Stimulated activated CD4-positive, alpha-beta T cell treated with anti-CD3 and anti-CD28 coated beads, Interleukin-2, amount 100 ng/mL, for 4 hours (primary cell): Measurements from ENCODE around the gene ZNF140.

ENCODE experiments used
- DNase-seq: peaks from one replicate; pipeline ENCODE4 v3.0.0-alpha.2; 2020; ENCODE audit warnings: low read depth

The ZNF140 gene

DNA sequence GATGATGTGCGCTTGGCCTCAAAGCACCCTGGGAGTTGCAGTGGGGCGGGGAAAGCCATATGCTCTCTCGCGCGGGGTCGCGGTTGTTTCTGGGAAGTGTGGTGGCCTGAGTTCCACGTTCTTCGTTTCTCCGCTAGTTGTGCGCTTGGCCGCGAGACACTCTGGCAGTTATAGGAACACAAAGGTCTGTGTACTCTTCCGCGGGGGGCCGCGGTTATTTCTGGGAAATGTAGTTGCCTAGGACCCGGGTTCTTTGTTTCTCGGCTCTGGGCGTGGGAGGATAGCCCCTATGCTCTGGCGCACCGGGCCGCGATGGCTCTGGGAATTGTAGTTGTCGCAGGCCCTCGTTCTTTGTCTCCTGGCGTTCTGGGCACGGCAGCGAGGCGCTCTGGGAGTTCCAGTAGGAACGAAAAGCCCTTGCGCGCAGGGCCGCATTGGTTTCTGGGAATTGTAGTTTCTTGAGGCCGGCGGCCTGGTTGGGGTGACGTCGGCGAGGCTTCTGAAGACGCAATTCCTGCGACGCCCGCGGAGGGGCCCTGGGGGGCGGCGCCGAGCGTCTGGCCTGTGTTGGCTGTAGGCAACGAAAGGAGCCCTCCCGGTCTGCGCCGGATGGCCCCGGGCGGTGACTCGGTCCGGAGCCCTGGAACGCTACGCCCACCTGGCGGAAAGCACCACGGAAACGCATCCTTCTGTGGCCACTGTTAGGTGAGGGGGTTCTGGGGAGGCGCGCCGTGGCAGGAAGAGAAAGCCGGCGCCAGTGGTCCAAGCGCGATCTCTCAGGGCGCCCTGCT, at the start of gene ZNF140:
ZNF140 (plus strand) TSS at position 556 of the 791 bp plus-strand sequence. CDS start 398 bp downstream, outside the sequence.
- peak; percentile 93 for DNase-seq

DNA sequence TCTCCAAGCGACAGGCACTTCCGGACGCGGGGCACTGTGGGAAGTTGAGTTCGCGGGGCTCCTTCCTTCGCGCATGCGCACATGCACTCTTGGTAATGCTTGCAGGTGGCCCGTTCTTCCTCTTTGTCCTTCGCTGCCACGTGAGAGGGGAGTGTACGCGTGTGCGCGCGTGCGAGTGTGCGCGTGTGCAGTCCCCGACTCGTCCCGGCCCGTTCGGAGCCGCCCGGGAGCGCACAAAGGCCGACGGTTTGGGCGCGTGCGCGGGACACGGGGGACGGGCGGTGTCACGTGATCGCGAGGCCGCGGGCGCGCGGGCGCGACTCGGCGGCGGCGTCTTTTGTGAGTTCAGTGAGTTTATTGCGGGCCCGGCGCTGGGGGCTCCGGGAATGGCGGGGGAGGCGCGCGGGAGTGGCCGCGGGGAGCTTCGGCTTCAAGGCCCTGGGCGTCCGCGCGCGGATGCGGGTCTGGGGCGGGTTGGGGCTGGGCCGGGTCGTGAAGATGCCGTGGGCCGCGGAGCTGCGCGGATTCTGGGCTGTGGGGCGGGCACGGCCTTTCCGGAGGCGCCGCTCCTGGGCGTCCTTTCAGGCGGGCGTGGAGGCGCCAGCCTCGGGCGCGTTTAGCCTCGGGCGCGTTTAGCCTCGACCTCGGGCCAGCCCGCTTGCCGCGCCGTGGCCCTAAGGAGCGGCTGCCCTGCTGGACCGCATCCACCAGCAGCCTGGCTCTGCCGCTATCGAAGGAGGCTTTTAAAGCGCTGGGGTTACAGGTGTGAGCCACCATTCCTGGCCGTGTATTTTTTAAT, 43.3 kb upstream of the ZNF140 start, which contains the start of gene ZNF84:
ZNF84 (plus strand) TSS at position 303 of the 799 bp plus-strand sequence. CDS start 3,959 bp downstream, outside the sequence.
- DNase-seq, result peak; percentile 98

DNA sequence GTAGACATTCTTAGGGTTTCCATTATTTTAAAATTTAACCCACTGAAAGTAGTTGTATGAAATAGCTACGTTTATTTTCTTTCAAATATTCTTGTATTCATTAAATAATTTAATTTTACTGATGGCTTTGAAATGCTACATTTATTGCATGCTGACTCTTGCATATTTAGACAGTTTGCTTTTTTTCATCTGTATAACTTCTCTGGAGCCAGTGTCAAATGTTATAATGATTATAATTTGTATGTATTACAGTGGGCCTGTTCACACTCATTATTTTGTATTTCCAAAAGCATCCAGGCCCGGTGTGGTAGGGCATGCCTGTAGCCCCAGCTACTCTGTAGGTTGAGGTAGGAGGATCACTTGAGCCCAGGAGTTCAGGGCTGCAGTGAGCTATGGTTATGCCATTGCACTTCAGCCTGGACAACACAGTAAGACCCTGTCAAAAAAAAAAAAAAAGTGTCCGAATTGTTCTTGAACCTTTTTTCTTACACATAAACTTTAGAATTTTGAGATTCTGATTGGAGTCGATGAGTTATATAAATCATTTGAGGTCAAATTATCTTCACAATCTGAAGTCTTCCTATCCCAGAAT, 42.5 kb upstream of the ZNF140 start:
- no peak for DNase-seq

DNA sequence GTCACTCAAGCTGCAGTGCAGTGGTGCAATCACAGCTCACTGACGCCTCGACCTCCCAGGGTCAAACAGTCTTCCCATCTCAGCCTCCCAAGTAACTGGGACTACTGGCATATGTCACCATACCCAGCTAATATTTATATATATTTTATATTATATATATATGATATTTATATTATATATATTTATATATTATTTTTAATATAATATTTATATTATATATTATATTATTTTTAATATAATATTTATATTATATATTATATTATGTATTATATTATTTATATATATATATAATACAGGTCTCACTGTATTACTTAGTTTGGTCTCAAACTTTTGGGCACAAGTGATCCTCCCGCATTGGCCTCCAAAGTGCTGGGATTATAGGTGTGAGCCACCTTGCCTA, 34.0 kb upstream of the ZNF140 start:
- DNase-seq, result no peak

DNA sequence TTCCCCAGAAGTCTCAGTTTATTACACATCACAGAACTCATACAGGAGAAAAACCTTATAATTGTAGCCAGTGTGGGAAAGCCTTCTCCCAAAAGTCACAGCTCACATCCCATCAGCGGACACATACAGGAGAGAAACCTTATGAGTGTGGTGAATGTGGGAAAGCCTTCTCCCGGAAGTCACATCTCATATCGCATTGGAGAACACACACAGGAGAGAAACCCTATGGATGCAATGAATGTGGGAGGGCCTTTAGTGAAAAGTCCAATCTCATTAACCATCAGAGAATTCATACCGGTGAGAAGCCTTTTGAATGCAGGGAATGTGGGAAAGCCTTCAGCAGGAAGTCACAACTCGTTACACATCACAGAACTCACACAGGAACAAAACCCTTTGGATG, 23.3 kb upstream of the ZNF140 start:
- DNase-seq, result no peak

DNA sequence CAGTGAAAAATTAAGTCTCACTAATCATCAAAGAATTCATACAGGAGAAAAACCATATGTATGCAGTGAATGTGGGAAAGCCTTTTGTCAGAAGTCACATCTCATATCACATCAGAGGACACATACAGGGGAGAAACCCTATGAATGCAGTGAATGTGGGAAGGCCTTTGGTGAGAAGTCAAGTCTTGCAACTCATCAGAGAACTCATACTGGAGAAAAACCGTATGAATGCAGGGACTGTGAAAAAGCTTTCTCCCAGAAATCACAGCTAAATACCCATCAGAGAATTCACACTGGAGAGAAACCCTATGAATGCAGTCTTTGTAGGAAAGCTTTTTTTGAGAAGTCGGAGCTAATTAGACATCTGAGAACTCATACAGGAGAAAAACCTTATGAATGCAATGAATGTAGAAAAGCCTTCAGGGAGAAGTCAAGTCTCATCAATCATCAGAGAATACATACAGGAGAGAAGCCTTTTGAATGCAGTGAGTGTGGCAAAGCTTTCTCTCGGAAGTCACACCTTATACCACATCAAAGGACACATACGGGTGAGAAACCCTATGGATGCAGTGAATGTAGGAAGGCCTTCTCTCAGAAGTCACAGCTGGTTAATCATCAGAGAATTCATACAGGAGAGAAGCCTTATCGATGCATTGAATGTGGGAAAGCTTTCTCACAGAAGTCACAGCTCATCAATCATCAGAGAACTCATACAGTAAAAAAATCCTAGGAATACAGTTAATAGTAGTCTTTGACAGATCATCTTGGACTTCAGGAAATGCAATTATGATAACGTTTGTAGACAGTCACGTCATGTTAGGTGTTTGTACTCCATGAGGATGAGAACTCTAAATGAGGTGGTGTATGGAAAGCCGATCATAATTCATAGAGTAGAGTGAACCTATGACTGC, 22.3 kb upstream of the ZNF140 start:
- DNase-seq, result no peak

DNA sequence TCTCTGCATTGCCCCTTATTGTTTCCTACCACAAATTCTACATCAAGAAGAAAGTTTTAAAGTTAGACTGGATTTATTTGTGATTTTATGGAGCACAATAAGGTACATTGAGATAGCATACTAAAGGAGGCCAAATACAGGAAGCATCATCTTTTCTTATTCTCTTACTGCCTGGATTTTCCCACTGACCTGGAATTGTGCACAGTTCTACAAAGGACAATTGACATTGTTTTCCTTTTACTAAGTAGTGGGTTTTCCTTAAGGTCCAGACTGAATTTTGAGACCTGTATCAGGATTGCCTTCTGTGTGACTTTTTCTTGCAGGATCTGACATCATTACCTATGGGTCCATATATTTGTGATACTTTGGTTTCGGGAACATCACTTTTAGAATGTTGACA, 18.8 kb upstream of the ZNF140 start:
- no peak for DNase-seq

DNA sequence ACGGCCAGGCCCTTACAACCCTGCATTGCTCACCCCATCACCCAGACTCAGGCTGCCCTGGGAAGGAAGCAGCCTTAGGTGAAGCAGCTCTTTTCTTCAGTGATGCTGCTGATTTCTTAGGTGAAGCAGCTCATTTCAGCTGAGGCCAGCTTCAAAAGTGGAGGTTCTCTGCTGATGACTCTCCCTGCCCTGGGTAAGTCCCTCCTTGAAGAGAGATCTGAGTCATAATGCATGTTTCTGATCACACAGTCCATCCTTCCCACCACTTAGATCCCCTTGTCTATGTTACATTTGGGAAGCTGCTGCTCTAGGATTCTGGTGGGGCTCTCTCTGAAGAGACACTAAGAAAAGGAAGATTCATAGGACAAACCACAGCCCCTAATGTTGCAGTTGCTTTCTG, 17.2 kb upstream of the ZNF140 start:
- no peak for DNase-seq

DNA sequence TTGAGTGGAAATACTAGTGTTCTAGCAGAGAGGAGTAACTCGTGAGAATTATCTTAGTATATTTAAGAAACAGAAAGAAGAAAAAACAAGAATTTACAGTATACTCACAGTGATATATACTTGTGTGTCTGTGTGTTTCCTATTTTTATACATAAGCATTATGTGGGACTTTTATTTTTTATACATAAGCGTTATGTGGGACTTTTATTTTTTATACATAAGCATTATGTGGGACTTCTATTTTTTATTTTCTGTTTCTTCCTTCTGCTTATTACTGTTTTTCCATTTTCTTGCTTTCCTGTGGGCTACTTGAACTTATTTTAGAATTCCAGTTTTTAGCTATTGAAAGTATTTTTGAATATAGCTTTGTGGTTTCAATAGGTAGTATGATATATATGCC, 6.9 kb upstream of the ZNF140 start:
- DNase-seq, result no peak

DNA sequence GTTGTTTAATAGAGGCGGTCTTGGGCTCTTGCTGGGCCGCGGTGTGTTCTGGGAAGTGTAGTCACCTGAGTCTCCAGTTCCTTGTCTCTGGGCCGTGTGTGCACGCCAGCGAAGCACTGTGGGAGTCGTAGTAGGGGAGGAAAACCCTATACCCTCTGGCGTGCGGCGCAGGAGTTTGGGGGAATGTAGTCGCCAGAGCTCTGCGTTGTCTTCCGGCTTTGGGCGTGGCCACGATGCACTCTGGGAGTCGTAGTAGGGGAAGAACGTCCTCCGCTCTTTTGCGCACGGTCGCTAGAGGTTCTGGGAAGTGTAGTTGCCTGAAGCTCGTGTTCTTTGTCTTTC, 726 bp upstream of the ZNF140 start:
- DNase-seq, result peak; percentile 95

DNA sequence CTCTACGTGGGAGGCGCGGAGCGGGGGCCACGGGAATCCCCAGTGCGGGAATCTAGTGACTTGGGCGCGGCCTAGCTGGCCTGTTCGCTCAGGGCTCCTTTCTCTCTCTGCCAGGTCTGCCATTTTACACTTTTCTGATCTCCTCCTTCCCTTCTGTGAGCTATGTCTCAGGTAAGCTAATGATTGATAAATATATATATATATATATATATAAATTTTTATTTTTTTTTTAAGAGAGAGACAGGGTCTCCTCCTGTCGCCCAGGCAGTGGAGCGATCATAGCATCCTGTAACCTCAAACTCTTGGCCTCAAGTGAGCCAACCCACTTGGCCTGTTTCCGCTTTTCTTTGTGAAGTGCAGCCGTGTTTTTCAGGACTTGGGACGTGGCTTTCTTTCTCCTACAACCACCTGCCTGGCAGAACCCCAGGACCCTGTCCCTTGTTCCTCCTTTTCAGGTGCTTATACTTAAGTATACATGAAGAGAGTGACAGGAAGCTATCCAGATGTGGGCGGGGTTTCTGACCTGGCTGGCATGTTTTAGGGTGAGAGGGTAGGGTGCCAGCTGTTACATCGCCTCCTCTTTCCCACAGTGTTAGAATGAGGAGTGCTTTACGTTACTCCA, 547 bp downstream of the ZNF140 start:
- peak; percentile 75 for DNase-seq

DNA sequence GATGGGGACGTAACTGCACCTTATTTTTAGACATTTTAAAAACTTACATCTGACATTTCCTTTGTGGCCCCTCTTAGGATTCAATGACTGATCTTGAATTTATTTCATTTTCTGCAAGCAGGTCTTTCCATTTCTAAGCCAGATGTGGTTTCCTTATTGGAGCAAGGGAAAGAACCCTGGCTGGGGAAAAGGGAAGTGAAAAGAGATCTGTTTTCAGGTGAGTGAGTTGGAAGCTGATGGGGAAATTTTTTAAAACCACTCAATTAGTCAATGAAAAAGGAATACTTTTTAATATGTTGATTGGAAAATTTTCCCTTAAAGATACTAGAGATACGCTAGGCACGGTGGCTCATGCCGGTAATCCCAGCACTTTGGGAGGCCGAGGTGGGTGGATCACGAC, 2.6 kb downstream of the ZNF140 start:
- DNase-seq, result no peak

DNA sequence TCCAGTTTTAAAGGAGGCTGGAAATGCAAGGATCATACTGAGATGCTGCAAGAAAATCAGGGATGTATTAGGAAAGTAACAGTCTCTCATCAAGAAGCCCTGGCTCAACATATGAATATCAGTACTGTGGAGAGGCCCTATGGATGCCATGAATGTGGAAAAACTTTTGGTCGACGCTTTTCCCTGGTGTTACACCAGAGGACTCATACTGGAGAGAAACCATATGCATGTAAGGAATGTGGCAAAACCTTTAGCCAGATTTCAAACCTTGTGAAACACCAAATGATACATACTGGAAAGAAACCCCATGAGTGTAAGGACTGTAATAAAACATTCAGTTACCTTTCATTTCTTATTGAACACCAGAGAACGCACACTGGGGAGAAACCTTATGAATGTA, 24.9 kb downstream of the ZNF140 start:
- no peak for DNase-seq

DNA sequence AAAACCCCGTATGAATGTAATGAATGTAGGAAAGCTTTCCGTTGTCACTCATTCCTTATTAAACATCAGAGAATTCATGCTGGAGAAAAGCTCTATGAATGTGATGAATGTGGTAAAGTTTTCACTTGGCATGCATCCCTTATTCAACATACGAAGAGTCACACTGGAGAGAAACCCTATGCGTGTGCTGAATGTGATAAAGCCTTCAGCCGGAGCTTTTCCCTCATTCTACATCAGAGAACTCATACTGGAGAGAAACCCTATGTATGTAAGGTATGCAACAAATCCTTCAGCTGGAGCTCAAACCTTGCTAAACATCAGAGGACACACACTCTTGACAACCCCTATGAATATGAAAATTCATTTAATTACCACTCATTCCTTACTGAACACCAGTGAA, 25.5 kb downstream of the ZNF140 start:
- DNase-seq, result no peak

DNA sequence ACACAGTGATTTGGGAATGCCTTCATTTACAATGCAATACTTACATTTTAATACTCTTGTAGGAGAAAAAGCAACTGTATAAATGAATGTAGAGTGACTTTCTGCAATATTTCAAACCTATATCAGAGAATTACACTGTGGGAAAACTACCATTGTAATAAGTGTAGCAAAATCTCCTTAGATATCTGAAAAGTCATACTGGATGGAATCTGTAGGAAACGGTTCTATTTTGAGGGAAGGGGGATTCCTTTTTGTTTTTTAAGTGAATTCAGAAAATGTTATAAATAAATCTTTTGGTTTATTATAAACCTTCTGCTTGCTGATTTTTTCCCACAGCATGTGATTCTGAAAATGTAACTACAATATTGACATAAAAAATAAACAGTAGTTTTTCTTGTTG, 26.4 kb downstream of the ZNF140 start:
- no peak for DNase-seq

DNA sequence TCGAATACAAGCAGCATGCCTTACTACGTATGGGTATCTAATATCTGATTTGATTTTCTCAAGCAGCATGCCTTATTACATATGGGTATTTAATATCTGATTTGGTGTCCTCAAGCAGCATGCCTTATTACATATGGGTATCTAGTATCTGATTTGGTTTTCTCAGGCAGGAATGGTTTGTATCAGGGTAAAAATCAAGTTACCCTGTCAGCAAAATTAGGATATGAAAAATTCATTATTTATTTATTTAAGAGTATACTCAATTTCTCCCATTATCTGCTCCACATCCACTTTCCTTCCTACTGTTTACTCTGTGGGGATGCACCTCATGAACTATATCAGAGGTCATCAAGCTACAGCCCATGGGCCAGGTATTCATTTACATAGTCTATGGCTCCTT, 27.4 kb downstream of the ZNF140 start:
- no peak for DNase-seq

DNA sequence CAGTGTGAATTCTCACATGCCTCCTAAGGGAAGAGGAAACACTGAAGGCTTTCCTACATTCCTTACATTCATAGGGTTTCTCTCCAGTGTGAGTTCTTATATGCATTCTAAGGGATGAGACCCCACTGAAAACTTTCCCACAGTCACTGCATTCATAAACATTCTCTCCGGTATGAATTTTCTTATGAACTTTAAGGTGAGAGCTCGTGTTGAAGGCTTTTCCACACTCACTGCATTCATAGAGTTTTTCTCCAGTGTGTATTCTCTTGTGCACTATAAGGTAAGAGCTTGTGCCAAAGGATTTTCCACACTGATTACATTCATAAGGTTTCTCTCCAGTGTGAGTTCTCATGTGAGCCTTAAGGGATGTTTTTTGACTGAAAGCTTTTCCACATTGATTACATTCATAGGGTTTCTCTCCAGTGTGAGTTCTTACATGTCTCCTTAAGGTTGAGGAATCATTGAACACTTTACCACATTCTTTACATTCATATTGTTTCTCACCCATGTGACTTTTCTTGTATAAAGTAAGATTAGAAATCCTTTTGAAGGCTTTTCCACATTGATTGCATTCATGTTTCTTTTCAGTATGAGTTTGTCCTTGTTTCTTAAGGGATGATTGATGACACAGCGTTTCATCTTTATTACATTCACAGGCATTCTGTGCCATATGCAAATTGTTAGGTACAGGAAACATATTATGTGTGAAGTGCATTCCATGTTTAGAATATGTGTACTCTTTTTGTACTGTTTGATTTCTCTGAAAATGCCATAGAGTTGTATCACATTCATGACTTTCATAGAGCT, 39.9 kb downstream of the ZNF140 start:
- no peak for DNase-seq

DNA sequence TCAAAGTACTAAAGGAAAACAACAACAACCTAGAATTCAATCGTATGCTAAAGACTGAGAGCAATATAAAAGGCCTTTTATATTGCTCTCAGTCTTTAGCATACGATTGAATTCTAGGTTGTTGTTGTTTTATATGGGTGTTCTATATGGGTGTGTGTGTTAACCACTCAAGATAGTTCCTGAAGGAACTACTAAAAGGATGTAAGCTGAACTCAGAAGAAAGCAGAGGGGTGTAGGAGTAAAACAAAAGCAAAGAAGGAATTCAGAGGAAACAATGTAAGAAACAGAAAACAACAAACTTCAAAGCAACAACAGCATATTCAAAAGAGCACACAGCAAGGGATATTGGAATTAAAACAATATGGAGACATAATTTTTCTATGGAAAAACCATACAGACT, 44.0 kb downstream of the ZNF140 start:
- DNase-seq, result no peak

DNA sequence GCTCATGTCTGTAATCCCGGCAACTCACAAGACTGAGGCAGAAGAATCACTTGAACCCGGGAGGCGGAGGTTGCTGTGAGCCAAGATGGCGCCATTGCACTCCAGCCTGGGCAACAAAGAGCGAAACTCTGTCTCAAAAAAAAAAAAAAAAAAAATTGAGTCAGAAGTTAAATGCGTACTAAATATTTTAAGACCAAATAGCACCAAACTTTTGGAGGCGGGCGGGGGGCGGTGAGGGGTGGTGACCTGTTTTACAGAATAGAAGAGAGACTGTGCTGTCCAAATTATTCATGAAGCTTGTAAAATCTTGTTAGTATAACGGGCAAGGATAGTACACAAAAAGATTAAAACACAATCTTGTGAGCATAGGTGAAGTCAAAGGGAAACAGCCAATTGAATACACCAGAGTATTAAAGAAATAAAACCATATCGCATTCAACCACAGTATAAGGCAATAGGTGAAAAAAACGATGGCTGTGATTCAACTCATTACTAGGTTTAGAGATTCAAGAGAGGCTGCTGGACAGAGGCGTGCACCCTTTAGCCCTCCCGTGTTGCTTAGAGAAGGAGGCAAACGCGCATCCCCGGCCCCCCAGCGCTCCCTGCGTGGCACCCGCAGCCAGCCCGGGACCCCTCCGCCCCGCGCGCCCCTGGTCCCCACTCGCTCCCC, 48.8 kb downstream of the ZNF140 start:
- no peak for DNase-seq
